ENCODE measurements around the gene SNAPC4.

Gene SNAPC4

GRCh38 chr9:136400038-136400834 lies at the start of gene SNAPC4:
TSS of gene SNAPC4 (minus strand) at chr9:136400170. CDS start at chr9:136398428, 1,742 bp downstream.
- peak; percentile 88 for DNase-seq

- DNase-seq = no peak
Observed at GRCh38 chr9:136448655-136449054, 48.7 kb upstream of the SNAPC4 start.

GRCh38 chr9:136447173-136447778 lies 47.3 kb upstream of the SNAPC4 start:
- no peak for DNase-seq

GRCh38 chr9:136445799-136446198 lies 45.8 kb upstream of the SNAPC4 start:
- DNase-seq = no peak

- no peak for DNase-seq
Observed at GRCh38 chr9:136444102-136444501, 44.1 kb upstream of the SNAPC4 start.

GRCh38 chr9:136443687-136444086 lies 43.7 kb upstream of the SNAPC4 start:
- DNase-seq = no peak

- no peak for DNase-seq
Observed at GRCh38 chr9:136443087-136443486, 43.1 kb upstream of the SNAPC4 start.

- no peak for DNase-seq
Observed at GRCh38 chr9:136442265-136442664, 42.3 kb upstream of the SNAPC4 start.

GRCh38 chr9:136441681-136442245 lies 41.8 kb upstream of the SNAPC4 start:
- DNase-seq = no peak

- no peak for DNase-seq
Observed at GRCh38 chr9:136441191-136441680, 41.3 kb upstream of the SNAPC4 start.

- DNase-seq = peak; percentile 86
Observed at GRCh38 chr9:136439481-136440408, 39.8 kb upstream of the SNAPC4 start, which contains the start of gene INPP5E. TSS of gene INPP5E (minus strand) at chr9:136439845. CDS start at chr9:136439419, 426 bp downstream.

- DNase-seq = peak; percentile 60
Observed at GRCh38 chr9:136438548-136439480, 38.8 kb upstream of the SNAPC4 start.

GRCh38 chr9:136437839-136438547 lies 38.0 kb upstream of the SNAPC4 start:
- DNase-seq = no peak

GRCh38 chr9:136437430-136437829 lies 37.5 kb upstream of the SNAPC4 start:
- no peak for DNase-seq

GRCh38 chr9:136436055-136436634 lies 36.2 kb upstream of the SNAPC4 start:
- no peak for DNase-seq

- no peak for DNase-seq
Observed at GRCh38 chr9:136434580-136435169, 34.7 kb upstream of the SNAPC4 start.

- no peak for DNase-seq
Observed at GRCh38 chr9:136433849-136434579, 34.0 kb upstream of the SNAPC4 start.

- no peak for DNase-seq
Observed at GRCh38 chr9:136433043-136433715, 33.2 kb upstream of the SNAPC4 start.

GRCh38 chr9:136432591-136432990 lies 32.6 kb upstream of the SNAPC4 start:
- DNase-seq = no peak
